Left renal cortex interstitium (tissue), 4 donors: ENCODE results near the gene LRP6. TPM values are rescaled to one million over a fixed set of nuclear protein-coding genes. Genes with fewer than 3 reads are reported as not detected.

Experiments used
- DNase-seq, 4 donors: peaks; one replicate each; pipeline ENCODE4 v3.0.0-alpha.2; 2013; ENCODE audit warnings: low read depth in 4 of 4, low spot score in 2 of 4, missing footprints in 1 of 4
- polyA plus RNA-seq, 4 donors: library from polyadenylated mRNA; unstranded; fragments of 120-200 nt; gene quantifications; one replicate each; pipeline ENCODE4 v1.2.1, GENCODE V29; 2013; ENCODE audit not compliant: insufficient read length in 4 of 4

LRP6 gene
- polyA plus RNA-seq, 4 donors = 55.4 to 68.5 (median 61.6) TPM

DNA sequence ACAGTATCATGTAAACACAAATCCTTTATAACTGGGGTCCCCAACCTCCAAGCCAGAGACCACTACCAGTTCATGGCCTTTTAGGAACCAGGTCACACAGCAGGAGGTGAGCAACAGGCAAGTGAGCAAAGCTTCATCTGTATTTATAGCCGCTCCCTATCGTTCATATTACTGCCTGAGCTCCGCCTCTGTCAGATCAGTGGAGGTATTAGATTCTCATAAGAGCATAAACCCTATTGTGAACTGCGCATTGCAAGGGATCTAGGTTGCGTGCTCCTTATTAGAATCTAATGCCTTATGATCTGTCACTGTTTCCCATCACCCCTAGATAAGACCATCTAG lies 49.9 kb downstream of the LRP6 start:
- no peak for DNase-seq

DNA sequence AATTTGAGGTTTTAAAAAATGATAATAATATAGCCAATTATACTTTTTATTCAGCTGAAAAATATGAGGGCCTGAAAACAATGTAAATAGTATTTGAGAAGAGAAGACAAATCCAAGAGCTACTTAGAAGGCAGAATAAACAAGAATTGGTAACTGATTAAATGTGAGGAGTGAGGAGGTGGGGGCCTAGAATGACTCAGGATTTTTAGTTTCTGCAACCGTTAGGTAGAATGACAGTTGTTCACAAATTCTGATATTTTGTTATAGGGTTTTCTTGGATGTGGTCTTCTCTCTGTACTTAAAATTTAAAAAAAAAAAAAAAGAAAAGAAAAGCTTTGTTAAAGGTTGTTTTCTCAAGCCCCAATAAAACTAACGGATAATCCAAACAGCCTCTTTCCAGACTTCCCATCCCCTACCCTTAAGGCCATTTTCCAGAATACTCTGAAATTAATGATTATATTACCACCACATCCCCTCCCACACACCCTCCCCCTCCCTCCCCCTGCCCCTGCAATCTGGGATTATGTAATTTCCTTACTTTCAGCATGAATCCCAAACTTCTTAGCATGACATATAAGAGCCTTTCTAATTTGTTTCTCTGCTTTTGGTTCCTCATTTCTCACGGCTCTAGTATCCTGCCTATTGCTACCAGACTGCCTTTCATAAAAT lies 50.4 kb downstream of the LRP6 start:
- DNase-seq = no peak

DNA sequence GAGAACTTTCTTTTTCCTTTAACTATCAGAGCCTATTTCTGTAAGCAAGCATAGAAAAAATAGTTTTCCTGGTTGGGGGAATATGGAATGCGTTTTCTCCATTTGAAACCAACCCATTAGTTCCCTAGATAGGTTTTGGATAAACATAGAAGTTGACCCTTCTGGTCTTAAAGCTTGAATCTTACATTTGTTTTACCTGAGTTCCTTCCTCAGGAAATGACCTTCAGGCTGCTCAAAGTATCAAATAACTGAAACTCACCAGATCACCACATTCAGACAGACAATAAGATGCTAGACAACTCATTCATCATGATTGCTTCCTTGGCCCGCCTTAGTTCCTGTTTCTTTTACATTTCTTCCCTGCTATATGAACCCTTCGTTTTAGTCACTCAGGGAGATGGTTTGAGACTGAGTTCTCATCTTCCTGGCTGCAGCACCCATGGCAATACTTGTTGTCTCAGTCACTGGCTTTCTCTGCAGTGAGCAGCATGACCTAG lies 52.2 kb downstream of the LRP6 start:
- no peak for DNase-seq

DNA sequence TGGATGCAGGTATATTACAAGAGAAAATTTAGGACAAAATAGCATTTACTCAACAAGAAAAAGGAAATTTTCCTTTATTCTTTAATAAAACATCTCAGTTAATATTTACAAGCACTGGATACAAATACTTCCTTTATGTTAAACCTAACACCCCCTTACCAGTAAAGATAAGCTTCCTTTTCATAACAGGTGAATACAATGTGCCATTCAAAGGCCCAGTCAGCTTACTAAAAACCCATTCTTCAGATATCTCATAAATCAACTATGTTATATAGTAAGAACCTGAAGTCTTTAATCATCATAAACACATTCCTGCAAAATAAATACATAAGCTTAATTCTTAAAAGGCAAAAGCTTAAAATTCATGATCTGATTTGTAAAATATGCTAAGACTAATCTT lies 52.6 kb downstream of the LRP6 start:
- DNase-seq = no peak

GRCh38 chr12:12212769-12213168 lies 54.1 kb downstream of the LRP6 start:
- DNase-seq = no peak

- no peak for DNase-seq
These were observed 55.9 kb downstream of the LRP6 start for GRCh38 chr12:12210983-12211382.

DNA sequence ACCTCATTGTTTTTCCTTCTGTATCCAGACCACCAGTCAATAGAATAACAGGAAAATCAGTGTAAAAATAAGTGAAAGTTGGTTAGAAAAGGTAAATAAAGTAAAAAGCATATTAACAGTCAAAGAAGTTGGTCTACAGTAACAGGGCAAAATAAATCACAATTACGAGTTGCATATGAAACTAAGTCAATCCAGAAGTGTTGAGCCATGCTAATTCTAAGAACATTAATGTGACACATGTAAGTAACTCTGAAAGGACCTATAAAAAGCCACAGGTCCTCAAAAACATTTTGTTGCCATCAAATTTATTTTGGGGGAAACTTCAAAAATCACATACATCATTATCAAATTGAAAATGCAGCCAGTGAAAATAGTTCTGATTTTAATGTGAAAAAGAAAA lies 56.4 kb downstream of the LRP6 start:
- no peak for DNase-seq

DNA sequence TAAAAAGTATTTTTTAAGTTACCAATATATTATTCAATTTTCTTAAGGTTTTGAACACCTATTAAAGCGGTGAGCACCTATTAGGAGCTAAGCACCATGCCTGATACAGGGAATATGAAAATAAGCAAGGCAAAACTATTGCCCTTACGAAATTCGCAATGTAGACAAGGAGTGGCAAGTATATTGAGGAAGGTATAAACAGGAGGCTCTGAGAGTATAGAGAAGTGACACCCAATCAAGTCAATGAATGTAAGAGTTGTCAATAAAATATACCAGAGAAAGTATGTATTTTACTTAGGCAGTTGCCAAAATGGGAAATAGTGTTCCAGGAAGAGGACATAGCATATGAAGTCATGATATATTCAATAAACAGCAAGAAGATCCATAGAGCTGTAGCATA lies 57.2 kb downstream of the LRP6 start:
- DNase-seq = no peak

GRCh38 chr12:12209043-12209442 lies 57.8 kb downstream of the LRP6 start:
- DNase-seq = no peak

GRCh38 chr12:12207746-12208145 lies 59.1 kb downstream of the LRP6 start:
- no peak for DNase-seq

DNA sequence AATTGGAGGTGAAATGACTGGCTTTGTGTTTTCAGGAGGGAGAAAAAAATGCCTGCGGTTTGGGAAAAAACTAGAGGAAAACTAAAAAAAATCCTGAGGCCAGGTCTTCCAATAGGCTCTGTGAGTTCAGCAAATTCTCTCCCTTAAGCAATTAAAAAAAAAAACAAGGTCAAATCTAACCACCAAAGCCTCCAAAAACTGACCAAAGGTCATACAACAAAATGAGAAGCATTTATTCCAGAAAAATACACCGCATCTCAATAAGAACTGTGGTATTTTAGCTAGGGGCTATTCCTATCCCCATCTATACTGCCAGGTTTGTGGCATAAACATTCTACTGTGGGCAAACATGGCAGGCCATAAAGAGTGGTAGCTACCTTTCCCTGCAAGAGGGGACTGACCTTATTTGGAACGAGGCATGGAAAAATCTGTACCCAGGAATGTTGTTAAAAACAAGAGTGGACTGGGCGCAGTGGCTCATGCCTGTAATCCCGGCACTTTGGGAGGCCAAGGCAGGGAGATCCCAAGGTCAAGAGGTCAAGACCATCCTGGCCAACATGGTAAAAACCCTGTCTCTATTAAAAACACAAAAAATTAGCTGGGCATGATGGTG lies 60.0 kb downstream of the LRP6 start:
- no peak for DNase-seq

DNA sequence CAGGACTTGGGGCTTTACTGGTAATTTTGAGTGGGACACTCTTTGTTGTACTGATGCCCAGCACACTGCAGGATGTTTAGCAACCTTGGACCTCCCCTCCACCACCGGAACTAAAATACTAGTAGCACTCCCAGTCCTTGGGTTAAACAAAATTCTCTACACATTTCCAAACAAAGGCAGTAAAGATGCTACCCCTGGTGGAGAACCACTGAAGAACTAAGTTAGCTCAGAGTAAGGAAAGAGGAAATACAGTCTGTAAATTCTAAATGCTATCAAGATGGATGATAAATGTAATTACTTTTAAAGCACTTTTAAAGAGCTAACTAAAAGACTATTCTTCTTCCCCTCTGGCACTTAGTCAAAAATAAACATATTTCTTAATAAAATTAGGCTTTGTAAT lies 64.1 kb downstream of the LRP6 start:
- no peak for DNase-seq

- DNase-seq = no peak
These were observed 64.7 kb downstream of the LRP6 start for GRCh38 chr12:12202105-12202504.

DNA sequence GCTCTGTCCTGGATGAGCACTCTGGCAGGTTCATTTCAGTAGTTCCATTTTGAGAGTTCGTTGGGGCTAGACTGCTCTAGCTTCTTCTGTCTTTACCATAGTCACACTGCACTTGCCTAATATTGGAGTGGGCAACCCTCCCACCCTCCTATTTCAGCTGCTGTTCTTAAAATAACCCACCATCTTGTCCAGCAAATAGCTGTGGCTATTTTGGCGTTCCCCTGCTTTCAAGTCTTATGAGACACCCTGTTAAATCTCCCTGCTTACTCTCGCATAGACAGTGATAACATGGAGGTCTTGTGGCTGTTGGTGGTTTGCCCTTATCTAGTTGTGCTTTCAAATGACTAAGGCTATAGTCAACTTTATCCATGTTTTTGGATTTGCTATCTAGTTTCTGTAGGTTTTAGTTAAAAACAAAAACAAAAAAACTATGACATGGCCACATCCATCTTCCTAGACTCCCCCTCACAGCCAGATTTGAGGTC lies 65.5 kb downstream of the LRP6 start:
- DNase-seq = no peak

GRCh38 chr12:12200363-12200762 lies 66.5 kb downstream of the LRP6 start:
- DNase-seq = no peak

- no peak for DNase-seq
These were observed 68.7 kb downstream of the LRP6 start for GRCh38 chr12:12198124-12198523.

DNA sequence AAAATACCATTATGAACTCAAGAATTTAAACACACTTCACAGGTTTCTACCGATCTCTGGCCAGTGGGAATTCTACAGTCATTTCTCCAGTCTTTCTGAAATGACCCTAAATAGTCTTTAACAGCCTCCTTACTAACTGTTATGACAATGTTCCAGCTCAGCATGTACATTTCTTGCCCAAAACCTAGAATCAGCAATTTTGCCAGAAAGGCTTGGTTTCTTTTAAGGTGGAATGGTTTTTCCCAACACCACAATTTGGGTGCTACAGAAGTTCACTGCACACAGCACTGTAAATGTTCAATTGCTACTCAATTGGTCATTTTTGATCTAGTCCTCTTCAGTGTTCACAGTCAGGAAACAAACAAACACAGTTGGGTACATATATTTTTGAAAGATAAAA lies 69.7 kb downstream of the LRP6 start:
- DNase-seq = no peak

DNA sequence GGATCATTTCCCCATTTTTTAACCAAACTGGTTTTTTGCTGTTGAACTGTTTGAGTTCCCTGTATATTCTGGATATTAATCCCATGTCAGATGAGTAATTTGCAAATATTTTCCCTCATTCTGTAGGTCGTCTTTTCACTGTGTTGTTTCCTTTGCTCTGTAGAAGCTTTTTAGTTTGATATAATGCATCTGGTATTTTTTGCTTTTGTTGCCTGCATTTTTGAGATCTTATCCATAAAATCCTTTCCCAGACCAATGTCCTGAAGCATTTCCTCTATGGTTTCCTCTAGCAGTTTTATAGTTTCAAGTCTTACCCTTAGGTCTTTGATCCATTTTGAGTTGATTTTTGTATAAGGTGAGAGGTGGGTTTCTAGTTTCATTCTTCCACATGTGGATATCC lies 71.3 kb downstream of the LRP6 start:
- DNase-seq = no peak

DNA sequence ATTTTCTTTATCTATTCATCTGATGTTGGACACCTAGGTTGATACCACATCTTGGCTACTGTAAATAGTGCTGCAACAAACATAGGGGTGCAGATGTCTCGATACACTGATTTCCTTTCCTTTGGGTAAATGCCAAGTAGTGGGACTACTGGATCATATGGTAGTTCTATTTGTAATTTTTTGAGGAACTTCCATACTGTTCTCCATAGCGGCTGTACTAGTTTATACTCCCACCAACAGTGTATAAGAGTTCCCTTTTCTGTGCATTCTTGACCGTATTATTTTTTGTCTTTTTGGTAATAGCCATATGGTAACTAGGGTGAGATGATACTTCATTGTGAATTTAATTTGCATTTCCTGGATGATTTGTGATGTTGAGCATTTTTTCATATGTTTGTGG lies 71.8 kb downstream of the LRP6 start:
- DNase-seq = no peak

GRCh38 chr12:12194206-12194605 lies 72.6 kb downstream of the LRP6 start:
- DNase-seq = no peak

- DNase-seq = no peak
These were observed 75.8 kb downstream of the LRP6 start for GRCh38 chr12:12191008-12191407.

DNA sequence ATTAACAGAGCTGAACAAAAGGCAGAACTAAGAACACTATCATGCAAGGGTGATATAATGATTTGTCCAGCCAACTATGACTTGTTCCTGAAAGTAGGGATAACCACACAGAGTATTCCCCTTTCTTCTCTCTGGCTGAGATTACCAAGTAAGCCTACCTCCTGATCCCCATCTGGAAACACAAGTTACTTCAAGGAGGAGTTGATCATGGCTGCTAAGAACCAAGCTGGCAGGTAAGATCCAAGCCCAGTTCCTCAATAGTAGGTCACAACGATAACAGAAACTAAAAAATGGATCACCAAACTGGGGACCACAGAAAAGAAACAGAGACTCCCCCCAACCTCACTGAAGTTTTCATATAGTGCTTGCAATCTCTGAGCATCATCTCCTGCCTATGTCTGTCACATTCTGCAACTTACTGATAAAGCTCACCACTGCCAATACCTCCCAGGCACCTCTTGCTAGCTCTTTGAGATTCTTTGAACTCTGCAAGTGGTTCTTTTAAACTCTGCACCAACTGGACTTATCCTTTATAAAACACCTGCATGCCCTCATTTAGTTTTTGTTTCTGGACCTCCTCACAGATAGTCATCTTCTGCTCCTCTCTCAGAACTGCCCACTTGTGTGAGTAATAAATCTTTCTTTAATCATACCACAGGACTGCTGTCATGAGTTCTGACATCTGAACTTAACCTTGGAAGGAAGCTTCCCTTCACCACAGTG lies 76.6 kb downstream of the LRP6 start:
- no peak for DNase-seq
